GM12891 (cell line): ENCODE results near the gene CCDC80.

Experiments
- POLR2A ChIP-seq: IDR thresholded peaks from 2 replicates; pipeline ENCODE4 v1.6.1; 2011; ENCODE audit warnings: low read depth, low read length, control low read depth
- POLR2AphosphoS5 ChIP-seq: IDR thresholded peaks from 2 replicates; pipeline ENCODE4 v1.6.1; 2011; ENCODE audit warnings: low read depth, low read length, control low read depth
- TAF1 ChIP-seq: IDR thresholded peaks from 2 replicates; pipeline ENCODE4 v1.6.1; 2011; ENCODE audit warnings: low read depth, low read length, control low read depth

- TF ChIP-seq POLR2A (no peak), TAF1 (no peak), POLR2AphosphoS5 (no peak)
Measured at GRCh38 chr3:112597945-112598344, 43.0 kb downstream of the CCDC80 start.
